Activated naive CD8-positive, alpha-beta T cell treated with anti-CD3 and anti-CD28 coated beads for 36 hours (primary cell): ENCODE data around the gene FAM174B. TPM values are rescaled to one million over a fixed set of nuclear protein-coding genes. Genes with fewer than 3 reads are reported as not detected.

Experiments used
- DNase-seq: peaks from one replicate; pipeline ENCODE4 v3.0.0; 2021
- H3K27ac Mint-ChIP-seq: one replicate; pipeline ENCODE4 v1.8.0; 2022; ENCODE audit warnings: mild to moderate bottlenecking, moderate library complexity, mixed read lengths
- H3K27me3 Mint-ChIP-seq: one replicate; pipeline ENCODE4 v1.8.0; 2022; ENCODE audit warnings: mild to moderate bottlenecking, mixed read lengths
- H3K36me3 Mint-ChIP-seq: one replicate; pipeline ENCODE4 v1.8.0; 2021; ENCODE audit warnings: mild to moderate bottlenecking, mixed read lengths
- H3K4me1 Mint-ChIP-seq: one replicate; pipeline ENCODE4 v1.8.0; 2021; ENCODE audit warnings: mixed read lengths
- H3K4me3 Mint-ChIP-seq: one replicate; pipeline ENCODE4 v1.8.0; 2022; ENCODE audit warnings: mild to moderate bottlenecking, moderate library complexity, mixed read lengths
- H3K9me3 Mint-ChIP-seq: one replicate; pipeline ENCODE4 v1.8.0; 2022; ENCODE audit warnings: mixed read lengths
- total RNA-seq, 2 experiments: library from RNA; stranded (reverse); gene quantifications; one replicate each; pipeline ENCODE4 v1.2.3, GENCODE V29; 2021

Gene FAM174B
- total RNA-seq, 2 experiments from 2014 or later = 5.7 to 6.4 TPM

DNA sequence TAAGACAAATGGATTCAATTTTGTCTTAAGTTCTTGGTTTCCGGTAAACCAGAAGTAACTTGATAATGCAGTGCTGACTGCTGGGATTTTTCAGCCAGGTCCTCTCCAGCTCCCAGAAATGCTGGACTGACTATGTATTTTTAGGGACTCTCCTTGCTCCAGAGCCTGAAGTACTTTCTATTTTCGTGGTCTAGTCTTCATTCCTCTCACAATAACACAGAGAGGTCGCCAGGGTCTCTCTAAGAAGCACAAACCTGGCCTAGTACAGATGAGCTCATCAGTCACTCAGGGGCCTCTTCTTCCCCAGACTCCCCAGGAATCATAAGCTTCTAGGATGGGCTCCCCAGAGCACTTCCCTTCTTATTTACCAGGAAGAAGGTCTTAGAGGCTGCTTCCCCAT is 85.8 kb downstream of the FAM174B start:
- H3K4me3 Mint-ChIP-seq = no peak overlapping the region
- H3K4me1 Mint-ChIP-seq = no peaks in the 10 kb centered on the region

More for the DNA sequence above, 85.8 kb downstream of the FAM174B start:
- peaks cover 4% of the 10 kb centered on the region for H3K27me3 Mint-ChIP-seq
- H3K36me3 Mint-ChIP-seq = no peaks in the 10 kb centered on the region
- no peaks in the 10 kb centered on the region for H3K9me3 Mint-ChIP-seq
- no peak overlapping the region for H3K27ac Mint-ChIP-seq
- no peak for DNase-seq

Other genes starting within 250 kb of the FAM174B start
- gene CHD2, start 244.5 kb upstream of the FAM174B start, total RNA-seq = 10 to 100 TPM; 92.8 to 95.7 TPM